Muscle of arm (tissue), 12 donors: ENCODE measurements around the gene FRMD4B. TPM values are rescaled to one million over a fixed set of nuclear protein-coding genes. Genes with fewer than 3 reads are reported as not detected.

ENCODE experiments used
- DNase-seq: peaks from one replicate; pipeline ENCODE4 v3.0.0-alpha.2; 2013
- polyA plus RNA-seq, 12 donors: library from polyadenylated mRNA; unstranded; fragments of 120-200 nt; gene quantifications; one replicate each; pipeline ENCODE4 v1.2.1, GENCODE V29; 2013; ENCODE audit not compliant: insufficient read length in 12 of 12

The FRMD4B gene
- polyA plus RNA-seq, 12 donors = 12.1 to 29.8 (median 17.8) TPM; not detected in 1

- DNase-seq = no peak
Measured at GRCh38 chr3:69128509-69128908, 257.4 kb downstream of the FRMD4B start.

DNA sequence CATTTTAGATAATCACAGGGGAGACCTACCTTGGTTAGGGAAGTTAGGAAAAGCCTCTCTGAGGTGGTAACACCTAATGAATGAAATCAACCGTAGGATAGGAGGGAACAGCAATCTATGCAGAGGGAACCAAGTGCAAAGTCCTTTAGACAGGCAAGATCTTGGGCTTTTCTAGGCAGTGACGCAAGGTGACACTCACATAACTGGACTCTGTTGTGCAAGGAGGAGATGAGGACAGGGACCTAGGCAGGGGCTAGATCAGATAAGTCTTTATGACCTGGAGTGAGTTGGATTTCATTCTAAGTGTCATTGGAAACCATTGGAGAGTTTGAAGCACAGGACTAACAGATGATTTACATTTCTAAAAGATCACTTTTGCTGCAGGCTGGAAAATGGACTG lies 258.9 kb downstream of the FRMD4B start:
- DNase-seq = no peak

- no peak for DNase-seq
Measured at GRCh38 chr3:69126216-69126615, 259.7 kb downstream of the FRMD4B start.

GRCh38 chr3:69122403-69122802 lies 263.5 kb downstream of the FRMD4B start, which contains the start of gene LMOD3:
Gene LMOD3, minus strand, starts transcription at chr3:69122595. Its CDS starts 209 bp downstream, at chr3:69122386.
- peak; percentile 48 for DNase-seq

DNA sequence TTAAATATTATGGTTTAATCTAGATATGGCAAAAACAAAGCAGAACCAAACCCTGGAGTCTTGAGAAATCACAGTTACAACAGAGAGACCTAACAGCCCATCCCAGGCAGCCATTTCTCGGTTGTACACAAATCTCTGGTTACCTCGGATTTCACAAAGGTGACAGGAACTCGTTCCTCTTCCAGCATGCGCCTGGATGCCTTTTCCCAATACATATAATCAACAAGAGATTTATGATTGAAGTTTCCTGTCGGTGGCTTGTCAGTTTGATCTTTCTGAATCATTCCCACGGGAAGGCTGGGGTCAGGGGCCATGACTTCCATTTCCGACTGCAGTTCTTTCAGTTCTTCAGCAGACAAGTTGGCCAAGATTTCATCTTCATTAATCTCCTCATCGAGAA lies 263.9 kb downstream of the FRMD4B start:
- no peak for DNase-seq

DNA sequence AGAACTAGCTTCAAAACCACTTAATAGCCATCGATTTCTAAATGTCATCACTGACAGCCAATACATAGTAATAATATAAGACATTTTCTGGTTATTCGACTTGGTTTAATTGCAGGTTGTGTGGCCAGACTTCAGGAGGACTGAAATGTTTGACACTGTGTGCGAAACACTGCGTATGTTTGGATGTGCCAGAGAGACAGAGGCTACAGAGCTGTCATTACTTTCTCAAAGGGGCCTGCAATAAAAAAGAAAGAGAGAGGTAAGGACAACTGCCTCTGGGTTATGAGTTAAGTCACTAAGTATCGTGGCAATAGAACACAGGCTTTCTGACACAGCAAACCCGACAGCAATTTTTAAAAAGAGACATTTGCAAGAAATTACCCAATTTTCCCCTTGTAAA lies 264.4 kb downstream of the FRMD4B start:
- DNase-seq = no peak

DNA sequence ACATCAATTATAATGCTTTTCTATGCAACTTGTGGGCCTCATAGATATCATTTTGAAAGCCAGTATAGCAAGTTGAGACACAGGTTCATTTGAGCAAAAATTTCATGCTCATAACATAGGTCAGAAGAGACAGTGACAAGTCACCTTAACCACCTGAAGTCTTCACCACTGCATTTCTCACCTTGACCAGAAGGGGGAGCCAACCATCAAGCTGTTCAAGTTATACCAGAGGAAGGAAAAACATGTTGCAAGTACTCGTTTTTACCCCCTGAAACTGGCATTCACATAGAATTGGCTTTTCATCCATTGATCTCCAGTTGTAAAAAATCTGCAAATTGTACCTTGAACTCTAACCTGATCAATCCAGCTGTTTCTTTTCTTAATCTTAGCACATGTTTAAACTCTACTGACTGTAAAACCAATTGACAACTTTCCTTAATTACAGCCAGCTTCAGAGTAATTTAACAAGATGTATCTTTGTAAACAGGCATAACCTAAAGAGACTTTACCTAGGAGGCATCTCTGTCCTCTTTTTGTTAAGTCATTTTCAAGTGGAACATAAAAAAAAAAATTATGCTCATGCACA lies 264.9 kb downstream of the FRMD4B start:
- peak; percentile 61 for DNase-seq
